ENCODE measurements around the gene CMKLR1.

DNA sequence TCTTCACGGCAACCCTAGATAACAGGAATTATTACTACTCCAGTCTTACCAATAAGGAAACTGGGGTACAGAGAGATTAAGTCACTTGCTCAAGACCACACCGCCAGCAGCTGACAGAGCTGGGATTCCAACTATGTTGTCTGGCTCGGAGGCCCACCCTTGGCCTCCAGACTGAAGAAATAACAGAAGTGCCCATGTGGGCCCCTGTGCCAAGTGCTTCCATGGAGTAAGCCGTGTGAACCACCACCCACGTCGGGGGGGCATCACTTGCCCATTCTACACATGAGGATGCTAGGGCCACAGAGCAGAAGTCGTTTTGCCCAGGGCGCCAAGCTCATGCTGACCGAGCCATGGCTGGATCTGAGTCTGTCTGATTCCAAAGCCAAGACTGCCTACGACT lies 926 bp upstream of the CMKLR1 start:
- TF ChIP-seq TAF1 (IDR thresholded peaks at IDR 0.05; ENCODE audit: borderline replicate concordance, insufficient read depth, low read length) = no peak
- TF ChIP-seq SIN3A (IDR thresholded peaks at IDR 0.05; ENCODE audit: borderline replicate concordance, insufficient read depth, low read length) = no peak
- TF ChIP-seq, protein P1, sequence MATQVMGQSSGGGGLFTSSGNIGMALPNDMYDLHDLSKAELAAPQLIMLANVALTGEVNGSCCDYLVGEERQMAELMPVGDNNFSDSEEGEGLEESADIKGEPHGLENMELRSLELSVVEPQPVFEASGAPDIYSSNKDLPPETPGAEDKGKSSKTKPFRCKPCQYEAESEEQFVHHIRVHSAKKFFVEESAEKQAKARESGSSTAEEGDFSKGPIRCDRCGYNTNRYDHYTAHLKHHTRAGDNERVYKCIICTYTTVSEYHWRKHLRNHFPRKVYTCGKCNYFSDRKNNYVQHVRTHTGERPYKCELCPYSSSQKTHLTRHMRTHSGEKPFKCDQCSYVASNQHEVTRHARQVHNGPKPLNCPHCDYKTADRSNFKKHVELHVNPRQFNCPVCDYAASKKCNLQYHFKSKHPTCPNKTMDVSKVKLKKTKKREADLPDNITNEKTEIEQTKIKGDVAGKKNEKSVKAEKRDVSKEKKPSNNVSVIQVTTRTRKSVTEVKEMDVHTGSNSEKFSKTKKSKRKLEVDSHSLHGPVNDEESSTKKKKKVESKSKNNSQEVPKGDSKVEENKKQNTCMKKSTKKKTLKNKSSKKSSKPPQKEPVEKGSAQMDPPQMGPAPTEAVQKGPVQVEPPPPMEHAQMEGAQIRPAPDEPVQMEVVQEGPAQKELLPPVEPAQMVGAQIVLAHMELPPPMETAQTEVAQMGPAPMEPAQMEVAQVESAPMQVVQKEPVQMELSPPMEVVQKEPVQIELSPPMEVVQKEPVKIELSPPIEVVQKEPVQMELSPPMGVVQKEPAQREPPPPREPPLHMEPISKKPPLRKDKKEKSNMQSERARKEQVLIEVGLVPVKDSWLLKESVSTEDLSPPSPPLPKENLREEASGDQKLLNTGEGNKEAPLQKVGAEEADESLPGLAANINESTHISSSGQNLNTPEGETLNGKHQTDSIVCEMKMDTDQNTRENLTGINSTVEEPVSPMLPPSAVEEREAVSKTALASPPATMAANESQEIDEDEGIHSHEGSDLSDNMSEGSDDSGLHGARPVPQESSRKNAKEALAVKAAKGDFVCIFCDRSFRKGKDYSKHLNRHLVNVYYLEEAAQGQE (IDR thresholded peaks at IDR 0.05; ENCODE audit: insufficient read depth in 1 of 2, low read depth in 2 of 2, low read length in 2 of 2) = no peak
